K562 (cell line): Measurements from ENCODE around the gene WDR91. TPM values are rescaled to one million over a fixed set of nuclear protein-coding genes. Genes with fewer than 3 reads are reported as not detected.

Source experiments
- ATAC-seq: fragments of 200-7000 bp; cut with Tn5 transposase; 3 replicates; pipeline ENCODE4 v1.9.1; 2020; ENCODE audit warnings: moderate library complexity
- BruUV-seq: library from RNA; stranded (reverse); fragments of 400-500 nt; replicated peaks from 2 replicates; lab custom pipeline; 2021; lab: Mats Ljungman, UMichigan
- CTCF ChIA-PET: fragments of 300-600 bp; formaldehyde crosslinking; extraction: SDS; loops from one replicate; lab custom pipeline; 2021; ENCODE audit warnings: low intra/inter-chr PET ratio; lab: Yijun Ruan, JAX
- POLR2A ChIA-PET: fragments of 300-600, 350-650 bp; sonication (Branson Sonifier 250); formaldehyde crosslinking; extraction: SDS; loops from one replicate; lab custom pipeline; 2021; ENCODE audit warnings: antibody characterized with exemption, inconsistent platforms; lab: Yijun Ruan, JAX
- DNase-seq, 4 experiments: peaks; one replicate each; pipeline versions ENCODE4 v3.0.0 to v3.0.0-alpha.2; 2011 to 2018; ENCODE audit warnings: low spot score in 3 of 4, mixed read lengths in 3 of 4; ENCODE audit errors: extremely low read depth in 1 of 4
- FAIRE-seq: peaks from 2 replicates; lab custom pipeline; 2011; peaks lifted over from hg19 to GRCh38; lab: Jason Lieb, UNC
- H2AFZ ChIP-seq: 2 replicates; pipeline ENCODE4 v1.6.0; 2011; ENCODE audit warnings: low read depth, low read length, control low read depth, inconsistent platforms
- H3K27ac ChIP-seq: fragments of 200-600 bp; 3 replicates; pipeline ENCODE4 v1.8.0; 2011; ENCODE audit warnings: low read depth, mild to moderate bottlenecking, control low read depth, inconsistent platforms, low read length, moderate library complexity, mixed read lengths; ENCODE audit errors: extremely low read depth
- H3K27me3 ChIP-seq, 2 experiments: fragments of 300-600 bp in 1 of 2; 2 replicates in 1 of 2; 3 replicates in 1 of 2; pipeline versions ENCODE4 v1.6.0 to v1.8.0; 2011; ENCODE audit warnings: inconsistent platforms in 2 of 2, low read length in 2 of 2, mild to moderate bottlenecking in 1 of 2, mixed read lengths in 1 of 2, moderate library complexity in 1 of 2; ENCODE audit not compliant: control insufficient read depth in 2 of 2, insufficient read depth in 2 of 2
- H3K36me3 ChIP-seq: fragments of 300-600 bp; 3 replicates; pipeline ENCODE4 v1.8.0; 2011; ENCODE audit warnings: mild to moderate bottlenecking, low read length, inconsistent platforms; ENCODE audit not compliant: control insufficient read depth, insufficient read depth
- H3K4me1 ChIP-seq, 2 experiments: fragments of 200-600 bp in 1 of 2; replicated peaks in 1 of 2; 2 replicates in 1 of 2; 3 replicates in 1 of 2; pipeline versions ENCODE4 v1.5.1 to v1.8.0; 2011; ENCODE audit warnings: inconsistent platforms in 2 of 2, low read length in 2 of 2, mild to moderate bottlenecking in 1 of 2, mixed read lengths in 1 of 2, moderate library complexity in 1 of 2; ENCODE audit not compliant: control insufficient read depth in 2 of 2, insufficient read depth in 2 of 2
- H3K4me2 ChIP-seq: 2 replicates; pipeline ENCODE4 v1.6.1; 2011; ENCODE audit warnings: low read length, control low read depth, inconsistent platforms, mixed read lengths; ENCODE audit not compliant: insufficient read depth
- H3K4me3 ChIP-seq: fragments of 200-600 bp; sonication (generic), shearing (Covaris generic); 2 replicates; pipeline ENCODE4 v1.5.1; 2016; ENCODE audit warnings: control low read depth, inconsistent platforms
- H3K79me2 ChIP-seq: fragments of 200-600 bp; 3 replicates; pipeline ENCODE4 v1.8.0; 2011; ENCODE audit warnings: low read length, inconsistent platforms; ENCODE audit not compliant: control insufficient read depth, insufficient read depth
- H3K9ac ChIP-seq, 2 experiments: 2 replicates each; pipeline versions ENCODE4 v1.6.0 to v1.6.1; 2011; ENCODE audit warnings: low read depth in 2 of 2, low read length in 2 of 2, control low read depth in 1 of 2, inconsistent platforms in 1 of 2, mild to moderate bottlenecking in 1 of 2, mixed read lengths in 1 of 2; ENCODE audit not compliant: insufficient read depth in 1 of 2
- H3K9me1 ChIP-seq: one replicate; pipeline ENCODE4 v1.6.0; 2011; ENCODE audit warnings: inconsistent platforms, mild to moderate bottlenecking, low read length, moderate library complexity; ENCODE audit not compliant: control insufficient read depth, insufficient read depth
- H3K9me3 ChIP-seq: replicated peaks from 2 replicates; pipeline ENCODE4 v1.5.1; 2011; ENCODE audit warnings: low read depth, low read length, inconsistent platforms; ENCODE audit not compliant: control insufficient read depth, insufficient read depth
- H4K20me1 ChIP-seq: replicated peaks from 2 replicates; pipeline ENCODE4 v1.6.1; 2011; ENCODE audit warnings: low read length, inconsistent platforms, mixed read lengths; ENCODE audit not compliant: control insufficient read depth, insufficient read depth
- IFI16 ChIP-seq: fragments of 250-450 bp; sonication (Bioruptor Pico); IDR thresholded peaks from 2 replicates; pipeline ENCODE4 v2.1.2; 2022; ENCODE audit warnings: mild to moderate bottlenecking, inconsistent platforms
- MECOM ChIP-seq: fragments of 250-450 bp; sonication (Bioruptor Pico); IDR thresholded peaks from 2 replicates; pipeline ENCODE4 v1.8.0; 2022; ENCODE audit warnings: inconsistent platforms
- MEF2A ChIP-seq: IDR thresholded peaks from 2 replicates; pipeline ENCODE4 v1.6.1; 2011; ENCODE audit warnings: low read depth, mild to moderate bottlenecking, low read length, moderate library complexity; ENCODE audit not compliant: control insufficient read depth
- MTA2 ChIP-seq: fragments of 450-650 bp; IDR thresholded peaks from 2 replicates; pipeline ENCODE4 v1.6.1; 2016; ENCODE audit warnings: low read depth
- PHB ChIP-seq: fragments of 250-450 bp; sonication (Bioruptor Pico); IDR thresholded peaks from 2 replicates; pipeline ENCODE4 v1.5.0; 2021
- REST ChIP-seq, 2 experiments: fragments of 450-650 bp; formaldehyde crosslinking in 1 of 2; IDR thresholded peaks; 2 replicates each; pipeline versions ENCODE4 v1.4.0 to v1.6.1; 2014 to 2020; ENCODE audit warnings: mild to moderate bottlenecking in 2 of 2, borderline replicate concordance in 1 of 2, low read depth in 1 of 2
- SP2 ChIP-seq: IDR thresholded peaks from 2 replicates; pipeline ENCODE4 v1.6.1; 2011; ENCODE audit warnings: mild to moderate bottlenecking, low read depth, low read length, moderate library complexity; ENCODE audit not compliant: poor library complexity, severe bottlenecking; ENCODE audit errors: extremely low read depth
- TAF9B ChIP-seq: fragments of 450-650 bp; IDR thresholded peaks from 2 replicates; pipeline ENCODE4 v1.6.1; 2018; ENCODE audit warnings: mild to moderate bottlenecking; ENCODE audit not compliant: partially characterized antibody
- TCF7 ChIP-seq: sonication (generic); IDR thresholded peaks from 2 replicates; pipeline ENCODE4 v1.6.1; 2016; ENCODE audit warnings: antibody characterized with exemption, borderline replicate concordance
- ZC3H4 ChIP-seq: sonication (generic); formaldehyde crosslinking; IDR thresholded peaks from 2 replicates; pipeline ENCODE4 v1.9.0; 2021; ENCODE audit warnings: missing genetic modification reagents, borderline replicate concordance
- ZNF212 ChIP-seq: fragments of 450-650 bp; formaldehyde crosslinking; IDR thresholded peaks from 2 replicates; pipeline ENCODE4 v1.4.0; 2020; ENCODE audit warnings: mild to moderate bottlenecking
- ZNF740 ChIP-seq, 3 experiments: fragments of 200-800 bp in 1 of 3; sonication (Bioruptor generic) in 1 of 3; sonication (generic) in 1 of 3; formaldehyde crosslinking in 1 of 3; IDR thresholded peaks; 2 replicates each; pipeline versions ENCODE4 v1.6.1 to v1.8.0; 2016 to 2022; ENCODE audit warnings: mild to moderate bottlenecking in 2 of 3, missing compliant biosample characterization in 2 of 3, missing genetic modification characterization in 2 of 3, missing genetic modification reagents in 1 of 3
- ZNF764 ChIP-seq: fragments of 250-450 bp; sonication (Bioruptor Pico); IDR thresholded peaks from 2 replicates; pipeline ENCODE4 v1.4.0; 2020; ENCODE audit warnings: low read depth, mild to moderate bottlenecking, moderate library complexity
- WGBS: fragments of 100-300 bp; shearing (Covaris generic); methylation state at CpG from one replicate; pipeline ENCODE4 v1.1.6; 2016; ENCODE audit warnings: low coverage, mixed read lengths; ENCODE audit not compliant: insufficient coverage; ENCODE audit errors: missing lambda C conversion rate; 5-methylcytosine and 5-hydroxymethylcytosine counted together
- in situ Hi-C: fragments of 300-500 bp; cut with MboI; formaldehyde crosslinking; loops from 4 replicates; pipeline ENCODE4 v1.15.0; 2018; ENCODE audit warnings: inconsistent platforms, mixed read lengths
- intact Hi-C: fragments of 100-400 bp; cut with micrococcal nuclease; formaldehyde crosslinking; loops from 2 replicates; pipeline ENCODE4 v1.14.2; 2022
- polyA plus RNA-seq, 8 experiments: library from polyadenylated mRNA; depleted of rRNA in 4 of 8; stranded (reverse) in 5 of 8; unstranded in 3 of 8; fragments of >200 nt; fragmentation: Nextera tagmentation in 2 of 8; fragmentation: Illumina TruSeq in 1 of 8; extraction: Ambion mirVana in 2 of 8; extraction: Trizol in 1 of 8; gene quantifications; 2 replicates each; pipeline versions ENCODE4 v1.2.1 to v1.2.3, GENCODE V29; 2011 to 2014; ENCODE audit warnings: inconsistent platforms in 1 of 8, missing spikeins in 1 of 8
- total RNA-seq, 7 experiments: library from RNA; depleted of rRNA in 6 of 7; stranded (reverse); fragments of >200 nt in 6 of 7; fragmentation: Illumina TruSeq in 2 of 7; extraction: Trizol in 2 of 7; gene quantifications; 2 replicates each; pipeline versions ENCODE4 v1.2.1 to v1.2.3, GENCODE V29; 2011 to 2021; ENCODE audit warnings: low replicate concordance in 1 of 7

Gene WDR91
- total and polyA plus RNA-seq, 9 of the 15 experiments (the other 6 are each of a cell fraction or from before 2014, with no cell fraction given) = 1.9 to 18.2 (median 9.8) TPM

GRCh38 chr7:135156290-135156689 lies 55.0 kb downstream of the WDR91 start (continued):
- no peak for TF ChIP-seq ZNF764 (CRISPR knock-in tag)
- no peak for TF ChIP-seq ZNF740 (CRISPR knock-in tag; IDR thresholded peaks at IDR 0.05)
- TF ChIP-seq ZNF740 (tag; IDR thresholded peaks at IDR 0.05) = no peak
- no peak for TF ChIP-seq ZC3H4 (CRISPR knock-in tag)
- TF ChIP-seq TAF9B = no peak

DNA sequence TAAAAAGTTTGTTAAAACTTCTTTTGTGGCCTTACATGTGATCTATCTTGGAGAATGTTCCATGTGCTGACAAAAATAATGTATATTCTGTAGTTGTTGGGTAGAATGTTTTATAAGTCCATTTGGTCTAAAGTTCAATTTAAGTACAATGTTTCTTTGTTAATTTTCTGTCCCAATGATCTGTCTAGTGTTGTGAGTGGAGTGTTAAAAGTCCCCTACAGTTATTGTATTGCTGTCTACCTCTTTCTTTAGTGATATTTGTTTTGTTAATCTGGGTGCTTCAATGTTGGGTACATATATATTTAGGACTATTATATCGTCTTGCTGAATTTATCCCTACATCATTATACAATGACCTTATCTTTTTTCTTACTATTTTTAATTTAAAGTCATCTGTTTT lies 56.6 kb downstream of the WDR91 start:
- FAIRE-seq (no peak), DNase-seq (no peak), ATAC-seq (no peak)
- no peaks in the 10 kb centered on the region for H3K9me1 ChIP-seq
- H3K79me2 ChIP-seq = no peaks in the 10 kb centered on the region
- POLR2A ChIA-PET = no interaction called here
- peaks cover 24% of the 10 kb centered on the region for H3K9me3 ChIP-seq
- CTCF ChIA-PET = no interaction called here
- no peaks in the 10 kb centered on the region for H3K27me3 ChIP-seq
- no peak overlapping the region for H3K27ac ChIP-seq
- H4K20me1 ChIP-seq = no peaks in the 10 kb centered on the region
- H3K9ac ChIP-seq = no peak overlapping the region
- H3K4me2 ChIP-seq = no peak overlapping the region
- peaks cover 0 to 6% of the 10 kb centered on the region in 2 experiments; a peak in 3 of 5 replicates for H3K4me1 ChIP-seq
- BruUV-seq = no TSS peak
- WGBS = 8% methylated on average over 1 of the region's 1 CpG
- H3K4me3 ChIP-seq = no peak overlapping the region
- peaks cover 5% of the 10 kb centered on the region; the same call in 2 of the 3 replicates for H3K36me3 ChIP-seq
- intact Hi-C loops = no loop called here
- in situ Hi-C loops = no loop called here
- no peak overlapping the region for H2AFZ ChIP-seq
- no peak for TF ChIP-seq MEF2A
- TF ChIP-seq PHB (CRISPR knock-in tag) = no peak
- no peak for TF ChIP-seq REST (IDR thresholded peaks at IDR 0.05; ENCODE audit: borderline replicate concordance)
- no peak for TF ChIP-seq REST (CRISPR knock-in tag; IDR thresholded peaks at IDR 0.05; ENCODE audit: low read depth)
- no peak for TF ChIP-seq TCF7
- TF ChIP-seq ZNF212 = no peak
- no peak for TF ChIP-seq IFI16 (CRISPR knock-in tag)
- no peak for TF ChIP-seq MTA2
- no peak for TF ChIP-seq MECOM (CRISPR knock-in tag)
- no peak for TF ChIP-seq SP2
